ENCODE data around the gene RAD23A. TPM values are rescaled to one million over a fixed set of nuclear protein-coding genes. Genes with fewer than 3 reads are reported as not detected.
"Not testable (repeated sequence)": the region's sequence is repeated elsewhere in the genome, so short reads cannot be mapped to it uniquely, and the experiment has no call there.

RAD23A gene
- total and polyA plus RNA-seq, 9 donors = 61.2 to 94.0 (median 86.7) TPM

DNA sequence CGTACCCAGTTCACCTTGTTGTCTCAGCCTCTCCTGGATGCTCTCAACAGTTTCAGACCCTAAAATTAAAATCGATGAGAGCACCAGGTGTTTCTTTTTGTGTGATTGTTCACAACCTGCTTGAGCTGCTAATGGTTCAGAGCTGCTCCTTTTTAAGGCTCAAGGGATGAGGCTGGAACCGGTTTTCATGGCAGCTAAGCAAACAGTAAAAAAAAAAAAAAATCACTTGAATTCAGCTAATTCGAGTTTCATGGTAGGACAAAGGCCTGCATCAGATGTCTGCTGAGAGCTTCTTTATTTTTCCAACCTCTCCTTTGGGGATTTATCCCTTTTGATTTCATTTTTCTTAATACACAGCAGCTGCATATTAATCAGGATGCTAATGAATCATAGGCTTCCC, 33.1 kb upstream of the RAD23A start:
- WGBS, 3 donors = 27 to 37% (median 31%) methylated on average over 4 of the region's 4 CpGs

DNA sequence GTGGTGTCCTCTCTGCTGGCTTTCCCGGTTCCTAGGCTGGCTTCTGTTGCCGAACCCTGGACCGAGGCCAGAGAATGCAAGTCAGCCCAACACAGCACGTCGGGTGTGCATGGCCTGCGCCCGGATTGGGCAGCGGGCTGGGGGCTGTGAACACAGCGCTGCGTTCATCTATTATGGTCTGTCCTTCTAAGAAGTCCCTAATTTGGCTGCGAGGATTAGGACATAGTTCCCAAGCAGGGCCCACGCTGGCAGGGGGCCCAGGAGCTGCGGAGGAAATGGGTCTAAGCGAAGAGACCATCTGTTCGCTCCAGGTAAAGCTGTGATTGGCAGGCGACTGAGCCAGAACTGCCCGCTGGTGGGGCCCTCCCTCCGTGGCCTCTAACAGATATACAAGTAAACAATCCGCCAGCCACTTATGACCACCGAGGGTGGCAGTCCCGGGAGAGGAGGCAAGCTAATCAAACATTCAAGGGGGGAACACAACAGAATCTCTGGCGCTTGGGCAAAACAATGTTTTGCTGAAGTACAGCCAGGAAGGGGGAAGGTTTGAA, 32.6 kb upstream of the RAD23A start:
- Histone ChIP-seq H3K27me3 (no peaks in the 10 kb centered on the region), H3K4me1 (ENCODE audit: insufficient read depth) (peaks cover 2% of the 10 kb centered on the region), H3K9me3 (no peaks in the 10 kb centered on the region), H3K27ac (peak overlapping the region in 1 of 2 donors; percentile 70), H3K4me3 (no peak overlapping the region), H3K36me3 (no peaks in the 10 kb centered on the region)
- 1 to 6% (median 2%) methylated on average over 22 of the region's 22 CpGs for WGBS, 3 donors
- TF ChIP-seq POLR2A (IDR thresholded peaks at IDR 0.05) = no peak
- TF ChIP-seq, protein P1, sequence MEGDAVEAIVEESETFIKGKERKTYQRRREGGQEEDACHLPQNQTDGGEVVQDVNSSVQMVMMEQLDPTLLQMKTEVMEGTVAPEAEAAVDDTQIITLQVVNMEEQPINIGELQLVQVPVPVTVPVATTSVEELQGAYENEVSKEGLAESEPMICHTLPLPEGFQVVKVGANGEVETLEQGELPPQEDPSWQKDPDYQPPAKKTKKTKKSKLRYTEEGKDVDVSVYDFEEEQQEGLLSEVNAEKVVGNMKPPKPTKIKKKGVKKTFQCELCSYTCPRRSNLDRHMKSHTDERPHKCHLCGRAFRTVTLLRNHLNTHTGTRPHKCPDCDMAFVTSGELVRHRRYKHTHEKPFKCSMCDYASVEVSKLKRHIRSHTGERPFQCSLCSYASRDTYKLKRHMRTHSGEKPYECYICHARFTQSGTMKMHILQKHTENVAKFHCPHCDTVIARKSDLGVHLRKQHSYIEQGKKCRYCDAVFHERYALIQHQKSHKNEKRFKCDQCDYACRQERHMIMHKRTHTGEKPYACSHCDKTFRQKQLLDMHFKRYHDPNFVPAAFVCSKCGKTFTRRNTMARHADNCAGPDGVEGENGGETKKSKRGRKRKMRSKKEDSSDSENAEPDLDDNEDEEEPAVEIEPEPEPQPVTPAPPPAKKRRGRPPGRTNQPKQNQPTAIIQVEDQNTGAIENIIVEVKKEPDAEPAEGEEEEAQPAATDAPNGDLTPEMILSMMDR (IDR thresholded peaks at IDR 0.05) = no peak
- no peak for TF ChIP-seq EP300 (IDR thresholded peaks at IDR 0.05)
- intact Hi-C loops (cut with DNase I) = no loop called here
- DNase-seq = peak; percentile 76 to 88 (median 79)

More for the DNA sequence above, 33.1 kb upstream of the RAD23A start:
- H3K27me3 ChIP-seq = no peaks in the 10 kb centered on the region
- no peak for DNase-seq
- H3K36me3 ChIP-seq = no peaks in the 10 kb centered on the region
- no peaks in the 10 kb centered on the region for H3K9me3 ChIP-seq
- peak overlapping the region in 1 of 2 donors; percentile 70 for H3K27ac ChIP-seq
- TF ChIP-seq, protein P1 (IDR thresholded peaks at IDR 0.05) = no peak
- no peak for TF ChIP-seq POLR2A (IDR thresholded peaks at IDR 0.05)
- TF ChIP-seq EP300 (IDR thresholded peaks at IDR 0.05) = no peak
- H3K4me1 ChIP-seq (ENCODE audit: insufficient read depth) = peaks cover 2% of the 10 kb centered on the region
- H3K4me3 ChIP-seq = no peak overlapping the region
- intact Hi-C loops (cut with DNase I) = no loop called here

DNA sequence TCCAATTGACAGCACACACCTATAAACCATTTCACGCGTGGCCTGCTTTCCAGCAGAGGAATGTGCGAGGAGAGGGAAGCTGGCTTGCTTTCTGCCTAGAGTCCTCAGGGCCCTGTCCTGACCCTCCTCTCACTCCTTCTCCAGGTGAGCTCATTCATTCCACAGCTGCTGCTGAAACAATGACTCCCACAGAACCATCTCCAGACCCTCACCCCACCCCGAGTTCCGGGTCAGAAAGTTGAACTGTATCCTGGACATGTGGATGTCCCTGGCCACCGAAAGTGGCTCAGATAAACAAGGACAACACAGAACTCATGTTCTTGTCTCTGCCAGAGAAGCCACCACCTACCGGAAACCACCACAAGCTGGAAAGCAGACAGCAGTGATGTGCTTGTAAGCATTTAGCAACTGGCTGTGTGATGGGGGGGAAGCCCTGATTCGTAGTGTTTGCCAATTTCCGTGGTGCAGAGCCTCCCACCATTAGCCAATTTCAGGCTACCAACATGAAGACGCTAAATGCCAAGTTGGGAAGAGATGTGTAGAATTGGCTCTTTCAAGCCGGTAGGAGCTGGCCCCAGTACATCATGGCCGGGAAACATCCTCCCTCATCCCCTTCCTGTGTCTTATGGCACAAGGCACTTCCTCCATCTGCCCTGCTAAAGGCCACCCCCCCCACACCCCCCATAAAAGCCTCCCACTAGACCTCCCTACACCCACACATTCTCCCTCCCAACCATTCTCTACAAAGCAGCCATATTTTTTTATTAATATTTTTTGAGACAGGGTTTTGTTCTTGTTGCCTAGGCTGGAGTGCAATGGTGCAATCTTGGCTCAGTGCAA, 31.6 kb upstream of the RAD23A start:
- no peaks in the 10 kb centered on the region for H3K9me3 ChIP-seq
- no peak overlapping the region for H3K27ac ChIP-seq
- TF ChIP-seq, protein P1 (IDR thresholded peaks at IDR 0.05) = no peak
- TF ChIP-seq POLR2A (IDR thresholded peaks at IDR 0.05) = no peak
- no peak for TF ChIP-seq EP300 (IDR thresholded peaks at IDR 0.05)
- no peak for DNase-seq
- H3K27me3 ChIP-seq = no peaks in the 10 kb centered on the region
- H3K36me3 ChIP-seq = no peaks in the 10 kb centered on the region
- peaks cover 4% of the 10 kb centered on the region for H3K4me1 ChIP-seq (ENCODE audit: insufficient read depth)
- no peak overlapping the region for H3K4me3 ChIP-seq
- intact Hi-C loops (cut with DNase I) = no loop called here
- WGBS, 3 donors = 52 to 60% (median 57%) methylated on average over 12 of the region's 12 CpGs

DNA sequence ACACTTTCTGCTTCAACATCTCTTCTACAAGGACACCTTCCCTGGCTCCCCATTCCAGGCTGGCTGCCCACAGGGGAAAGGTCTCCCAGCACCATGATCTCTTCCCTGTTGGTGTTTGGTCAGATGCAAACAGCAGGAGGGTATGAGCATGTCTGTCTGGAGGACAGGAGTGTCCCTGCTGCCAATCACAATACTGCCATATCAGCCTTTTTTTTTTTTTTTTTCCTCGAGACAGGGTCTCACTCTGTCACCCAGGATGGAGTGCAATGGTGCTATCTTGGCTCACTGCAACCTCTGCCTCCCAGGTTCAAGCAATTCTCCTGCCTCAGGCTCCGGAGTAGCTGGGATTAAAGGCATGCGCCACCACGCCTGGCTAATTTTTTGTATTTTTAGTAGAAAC, 29.8 kb upstream of the RAD23A start:
- intact Hi-C loops (cut with DNase I); H3K27me3 ChIP-seq; H3K27ac ChIP-seq; H3K4me3 ChIP-seq; H3K36me3 ChIP-seq; H3K4me1 ChIP-seq (ENCODE audit: insufficient read depth); DNase-seq; H3K9me3 ChIP-seq: not testable (repeated sequence)
- 86 to 89% (median 88%) methylated on average over 4 of the region's 4 CpGs for WGBS, 3 donors

DNA sequence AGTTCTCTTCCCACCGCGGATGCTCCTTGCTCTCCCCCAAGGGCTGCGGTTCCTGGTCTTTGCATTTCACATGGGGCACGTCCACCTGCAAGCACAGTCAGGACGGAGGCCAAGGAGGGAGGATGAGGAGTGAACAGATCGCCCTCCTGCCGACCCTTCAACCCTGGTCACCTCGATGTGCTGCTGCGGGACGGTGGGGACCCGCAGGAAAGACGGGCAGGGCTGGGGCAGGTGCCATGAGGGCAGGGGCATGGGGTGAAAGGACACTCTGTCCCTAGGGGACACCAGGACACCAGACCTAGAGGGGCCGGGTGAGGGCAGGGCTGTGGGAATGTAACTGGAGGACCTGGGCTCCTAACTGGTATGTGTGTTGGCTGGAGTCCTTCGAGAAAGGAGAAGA, 27.4 kb upstream of the RAD23A start:
- Histone ChIP-seq H3K27ac (no peak overlapping the region), H3K4me3 (no peak overlapping the region), H3K36me3 (no peaks in the 10 kb centered on the region), H3K9me3 (no peaks in the 10 kb centered on the region), H3K27me3 (no peaks in the 10 kb centered on the region), H3K4me1 (ENCODE audit: insufficient read depth) (peaks cover 2% of the 10 kb centered on the region)
- 90 to 92% (median 90%) methylated on average over 14 of the region's 14 CpGs for WGBS, 3 donors
- TF ChIP-seq, protein P1 (IDR thresholded peaks at IDR 0.05) = no peak
- DNase-seq = peak in 4 of 5 donors; percentile 38 to 50 (median 46)
- intact Hi-C loops (cut with DNase I) = no loop called here
